ENCODE data around the gene LZTR1.

Gene LZTR1

DNA sequence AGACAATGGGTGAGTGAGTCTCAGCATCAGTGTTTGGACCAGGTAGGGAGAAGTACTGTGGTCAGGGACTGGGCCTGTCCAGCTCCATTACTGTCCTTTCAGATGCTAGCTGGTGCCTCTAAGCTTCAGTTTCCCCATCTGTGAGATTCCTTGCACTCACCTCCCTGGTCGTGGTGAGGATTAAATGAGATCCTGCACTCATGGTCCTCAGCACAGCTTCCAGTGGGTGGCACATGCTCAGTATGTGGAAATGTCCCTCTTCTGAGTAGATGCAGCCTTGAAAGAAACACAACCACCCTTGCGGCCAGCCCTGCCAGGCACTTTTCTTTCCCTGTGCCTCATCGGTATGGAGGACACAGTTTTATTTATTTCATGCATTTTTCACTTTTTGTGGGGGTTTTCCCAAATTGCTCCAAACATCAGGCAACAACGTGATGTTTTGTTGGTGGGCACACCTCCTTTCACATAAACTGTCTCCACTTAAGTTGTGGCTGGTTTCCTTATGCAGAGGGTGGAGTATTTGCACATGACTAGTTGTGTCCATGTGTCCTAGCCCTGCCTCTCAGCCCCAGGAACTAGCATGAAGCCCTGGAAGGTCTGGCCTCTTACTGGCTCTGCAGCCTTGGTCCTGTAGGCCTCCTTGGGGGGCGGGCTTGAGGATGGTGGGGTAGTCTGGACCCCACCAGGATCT, 1.1 kb downstream of the LZTR1 start:
- no peak for DNase-seq

DNA sequence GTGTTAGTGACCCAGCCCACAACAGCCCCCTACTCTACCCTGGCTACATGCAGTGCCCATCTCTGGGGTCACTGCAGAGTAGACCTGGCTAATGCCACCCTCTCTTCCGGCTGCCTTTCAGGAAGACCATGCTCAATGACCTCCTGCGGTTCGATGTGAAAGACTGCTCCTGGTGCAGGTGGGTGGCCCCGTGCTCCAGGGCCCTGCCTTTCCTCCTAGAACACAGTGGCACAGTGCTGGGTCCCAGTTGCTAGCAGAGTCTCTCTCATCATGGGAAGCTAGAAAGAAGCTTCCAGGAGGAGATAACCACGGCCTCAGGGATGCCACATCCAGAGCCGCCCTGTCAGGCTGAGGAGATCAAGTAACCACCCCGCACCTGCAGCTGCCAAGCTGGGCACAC, 3.6 kb downstream of the LZTR1 start:
- DNase-seq = no peak

DNA sequence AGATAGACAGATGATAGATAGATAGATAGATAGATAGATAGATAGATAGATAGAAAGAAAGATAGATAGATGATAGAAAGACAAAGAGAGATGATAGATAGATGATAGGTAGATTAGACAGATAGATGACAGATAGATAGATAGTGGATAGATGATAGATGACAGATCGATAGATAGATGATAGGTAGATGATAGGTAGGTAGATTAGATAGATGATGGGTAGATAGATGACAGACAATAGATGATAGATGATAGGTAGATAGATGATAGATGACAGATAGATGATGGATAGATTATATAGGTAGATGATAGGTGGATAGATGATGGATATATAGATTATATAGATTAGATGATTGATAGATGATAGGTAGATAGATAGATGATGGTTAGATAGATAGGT, 4.3 kb downstream of the LZTR1 start:
- no peak for DNase-seq

DNA sequence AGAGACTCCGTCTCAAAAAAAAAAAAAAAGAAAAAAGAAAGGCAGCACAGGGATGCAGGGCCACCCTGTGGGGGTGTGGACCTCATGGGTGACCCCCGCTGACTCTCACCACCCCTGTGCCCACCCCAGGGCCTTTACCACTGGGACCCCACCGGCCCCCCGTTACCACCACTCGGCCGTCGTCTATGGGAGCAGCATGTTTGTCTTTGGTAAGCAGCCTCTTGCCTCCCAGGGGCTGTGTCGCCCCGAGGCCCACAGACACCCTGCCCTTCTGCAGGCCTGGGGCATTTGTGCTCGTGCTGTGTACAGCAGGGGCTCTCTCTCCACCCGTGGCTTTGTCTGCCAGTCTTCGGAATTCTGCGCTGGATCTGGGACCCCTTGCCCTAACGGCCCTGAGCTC, 5.3 kb downstream of the LZTR1 start:
- no peak for DNase-seq

DNA sequence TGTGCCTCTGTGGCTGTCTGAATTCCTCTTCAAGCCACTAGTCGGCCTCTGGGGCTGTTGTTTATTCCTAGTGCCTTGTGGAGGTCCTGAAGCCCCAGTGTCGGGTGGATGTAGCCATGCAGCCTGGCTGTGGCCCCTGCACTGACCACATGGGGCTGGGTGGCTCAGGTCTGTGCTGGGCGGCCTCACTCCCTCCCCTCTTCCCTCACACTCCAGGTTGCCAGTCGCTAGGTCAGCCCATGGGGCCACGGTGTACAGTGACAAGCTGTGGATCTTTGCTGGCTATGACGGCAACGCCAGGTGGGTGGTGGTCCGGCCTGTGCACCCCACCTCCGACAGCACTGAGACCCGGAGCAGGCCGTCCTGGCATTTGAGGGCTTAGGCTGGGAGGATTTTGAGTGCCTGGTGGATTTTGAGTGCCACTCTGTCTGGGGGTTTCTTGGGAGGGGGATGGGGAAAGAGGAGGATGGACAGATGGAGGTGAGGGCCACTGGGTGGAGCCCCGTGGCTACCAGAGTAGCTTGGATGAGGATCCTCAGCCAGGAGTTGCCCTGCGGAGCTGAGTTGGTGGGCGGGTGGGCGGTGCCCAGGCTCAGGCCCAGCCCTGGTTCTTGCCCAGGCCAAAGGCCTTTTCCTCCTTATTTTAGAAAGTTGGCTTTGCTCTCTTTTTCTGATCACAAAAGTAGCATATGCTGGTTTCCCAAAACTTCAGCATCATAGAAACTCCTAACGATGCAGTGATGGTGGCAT, 6.7 kb downstream of the LZTR1 start:
- no peak for DNase-seq

DNA sequence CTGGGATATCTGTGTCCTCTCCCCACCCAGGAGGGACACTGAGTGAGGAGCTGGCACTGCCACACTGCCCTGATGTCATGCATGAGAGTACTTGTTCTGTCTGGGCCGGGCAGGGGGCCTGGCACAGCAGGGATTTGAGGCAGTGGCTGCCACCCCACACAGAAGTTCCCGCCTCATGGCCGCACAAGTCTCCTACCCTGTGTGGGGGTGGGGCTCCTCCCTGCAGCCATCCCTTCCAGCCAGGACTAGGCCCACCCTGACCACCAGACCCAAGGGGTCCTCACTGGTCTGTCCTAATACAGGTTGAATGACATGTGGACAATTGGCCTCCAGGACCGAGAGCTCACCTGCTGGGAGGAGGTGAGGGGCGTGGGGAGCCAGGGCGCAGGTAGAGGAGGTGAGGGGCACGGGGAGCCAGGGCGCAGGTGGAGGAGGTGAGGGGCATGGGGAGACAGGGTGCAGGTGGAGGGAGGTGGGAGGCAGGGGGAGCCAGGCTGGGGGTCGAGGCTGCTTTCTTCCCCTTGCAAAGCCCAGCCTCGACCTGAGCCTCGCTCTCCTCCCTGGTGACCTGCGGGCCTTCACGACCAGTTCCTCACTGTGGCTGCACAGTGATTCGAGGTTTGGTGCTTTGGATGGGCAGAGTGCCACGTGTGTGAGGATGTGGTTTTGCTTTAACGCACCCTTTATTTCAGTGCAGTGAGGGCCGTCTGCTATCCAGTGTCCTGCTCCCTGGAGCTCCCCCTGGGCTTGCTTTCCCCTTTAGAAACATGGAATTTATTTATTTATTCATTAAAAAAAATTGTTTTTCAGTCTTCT, 7.4 kb downstream of the LZTR1 start:
- DNase-seq = no peak

DNA sequence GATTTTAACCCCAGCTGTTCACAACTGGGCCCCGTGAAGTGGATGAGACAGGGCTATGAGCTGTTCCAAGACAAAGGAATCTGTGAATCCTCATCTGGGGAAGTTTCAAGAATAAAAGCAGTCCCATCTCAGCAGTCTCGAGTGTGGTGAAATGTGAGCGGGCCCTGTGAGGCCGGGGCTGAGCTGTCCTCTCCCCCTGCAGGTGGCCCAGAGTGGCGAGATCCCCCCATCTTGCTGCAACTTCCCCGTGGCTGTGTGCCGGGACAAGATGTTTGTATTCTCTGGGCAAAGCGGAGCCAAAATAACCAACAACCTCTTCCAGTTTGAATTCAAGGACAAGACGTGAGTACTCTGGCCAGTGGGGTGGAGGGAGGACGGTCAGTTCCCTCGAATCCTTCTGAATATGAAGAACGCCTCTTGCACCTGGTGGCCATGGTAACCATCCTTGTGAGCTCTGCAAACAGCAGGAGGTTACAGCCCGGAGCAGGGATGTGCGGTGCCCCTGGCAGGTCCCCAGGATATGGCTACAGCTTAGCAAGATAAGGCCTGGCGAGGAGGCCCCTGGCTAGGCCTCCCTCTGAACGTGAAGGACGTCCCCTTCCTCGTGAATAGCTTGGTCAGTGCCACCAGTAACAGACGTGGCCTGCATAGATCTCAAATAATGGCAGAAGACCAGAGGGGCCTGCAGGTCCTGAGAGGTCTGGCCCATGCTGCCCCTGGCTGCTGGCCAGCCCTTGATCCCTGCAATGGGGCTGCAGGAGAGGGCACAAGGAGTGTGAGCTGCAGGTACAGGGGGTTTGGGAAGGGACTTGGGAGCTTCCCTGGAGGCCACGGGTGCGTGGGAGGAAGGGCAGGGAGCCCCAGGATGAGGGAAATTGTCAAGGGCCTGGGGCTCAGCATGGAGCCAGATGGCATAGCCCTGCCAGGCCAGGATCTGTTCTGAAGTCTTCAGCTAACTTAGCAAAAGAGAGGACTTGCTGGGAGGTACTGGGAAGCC, 8.4 kb downstream of the LZTR1 start:
- no peak for DNase-seq

DNA sequence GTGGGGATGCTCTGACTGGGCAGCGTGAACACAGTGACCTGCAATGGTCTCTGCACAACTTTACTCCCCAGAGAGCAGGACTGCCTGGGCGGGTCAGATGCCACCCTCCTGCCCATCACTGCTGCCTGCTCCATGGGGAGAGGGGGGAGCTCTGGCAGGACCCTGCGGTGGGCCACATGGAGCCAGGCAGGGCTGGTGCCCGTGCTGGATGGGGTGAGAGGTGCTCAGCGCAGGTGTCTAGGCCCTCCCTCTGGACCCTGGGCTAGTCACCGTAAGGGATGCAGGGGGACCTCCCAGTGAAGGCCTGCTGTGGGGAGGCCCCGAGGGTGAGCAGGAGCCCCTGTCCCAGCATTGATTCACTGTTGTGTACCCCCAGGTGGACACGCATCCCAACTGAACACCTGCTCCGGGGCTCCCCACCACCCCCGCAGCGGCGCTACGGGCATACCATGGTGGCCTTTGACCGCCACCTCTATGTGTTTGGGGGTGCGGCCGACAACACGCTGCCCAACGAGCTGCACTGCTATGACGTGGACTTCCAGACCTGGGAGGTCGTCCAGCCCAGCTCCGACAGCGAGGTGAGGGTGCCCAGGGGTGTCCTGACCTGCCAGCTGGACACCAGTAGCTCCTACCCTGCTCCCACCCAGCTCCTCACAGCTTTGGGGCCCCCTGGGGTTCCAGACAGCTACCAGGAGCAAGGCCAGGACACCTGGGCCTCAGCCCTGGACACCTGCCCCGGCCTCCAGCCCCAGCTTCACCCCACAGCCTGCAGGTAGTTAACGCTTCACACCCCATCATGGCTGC, 9.4 kb downstream of the LZTR1 start:
- no peak for DNase-seq

DNA sequence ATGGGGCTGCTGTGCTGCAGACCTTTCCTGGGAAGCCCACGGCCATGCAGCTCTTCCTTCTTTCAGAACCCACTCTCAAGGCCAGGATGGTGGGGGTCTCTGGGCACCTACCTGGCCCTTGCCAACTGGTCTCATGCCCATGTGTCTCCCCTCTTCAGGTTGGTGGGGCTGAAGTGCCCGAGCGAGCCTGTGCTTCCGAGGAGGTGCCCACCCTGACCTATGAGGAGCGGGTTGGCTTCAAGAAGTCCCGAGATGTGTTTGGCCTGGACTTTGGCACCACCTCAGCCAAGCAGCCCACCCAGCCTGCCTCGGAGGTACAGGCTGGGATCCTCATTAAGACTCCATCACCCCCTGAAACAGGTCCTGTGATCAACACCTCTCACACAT, 10.0 kb downstream of the LZTR1 start:
- DNase-seq = no peak

DNA sequence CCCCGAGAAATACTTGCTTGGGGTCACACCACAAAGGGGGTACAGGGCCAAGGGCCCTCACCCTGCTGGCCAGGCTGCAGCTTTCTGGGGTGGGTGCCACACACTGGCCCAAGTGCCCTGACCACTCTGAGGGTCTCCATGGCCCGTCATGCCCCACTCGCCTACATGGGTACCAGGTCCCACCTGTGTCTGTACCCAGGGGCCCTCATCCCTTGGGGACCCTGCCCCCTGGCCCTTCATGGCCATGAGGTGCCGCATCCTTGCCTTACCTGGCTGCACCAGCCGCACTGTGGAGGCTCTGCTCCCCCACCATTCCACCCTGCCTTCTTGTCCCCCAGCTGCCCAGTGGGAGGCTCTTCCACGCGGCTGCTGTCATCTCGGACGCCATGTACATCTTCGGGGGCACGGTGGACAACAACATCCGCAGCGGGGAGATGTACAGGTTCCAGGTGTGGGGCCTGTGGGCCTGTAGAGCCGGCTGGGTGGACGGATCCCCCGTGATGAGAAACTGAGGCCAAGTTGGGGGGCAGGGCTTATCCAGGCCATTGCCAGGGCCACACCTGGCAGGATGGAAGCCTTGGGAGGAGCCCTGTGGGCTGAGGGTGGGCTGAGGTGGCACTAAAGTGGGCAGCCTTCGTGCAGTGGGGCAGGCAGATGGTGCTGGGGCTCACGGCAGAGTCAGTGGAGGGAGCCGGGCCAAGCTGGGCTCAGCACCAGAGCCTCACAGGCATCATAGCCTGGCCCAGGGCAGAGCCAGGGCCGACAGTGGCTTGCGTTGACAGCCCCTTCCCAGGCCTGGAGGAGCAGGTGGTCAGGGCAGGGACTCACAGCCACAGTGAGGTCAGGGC, 10.6 kb downstream of the LZTR1 start:
- no peak for DNase-seq

DNA sequence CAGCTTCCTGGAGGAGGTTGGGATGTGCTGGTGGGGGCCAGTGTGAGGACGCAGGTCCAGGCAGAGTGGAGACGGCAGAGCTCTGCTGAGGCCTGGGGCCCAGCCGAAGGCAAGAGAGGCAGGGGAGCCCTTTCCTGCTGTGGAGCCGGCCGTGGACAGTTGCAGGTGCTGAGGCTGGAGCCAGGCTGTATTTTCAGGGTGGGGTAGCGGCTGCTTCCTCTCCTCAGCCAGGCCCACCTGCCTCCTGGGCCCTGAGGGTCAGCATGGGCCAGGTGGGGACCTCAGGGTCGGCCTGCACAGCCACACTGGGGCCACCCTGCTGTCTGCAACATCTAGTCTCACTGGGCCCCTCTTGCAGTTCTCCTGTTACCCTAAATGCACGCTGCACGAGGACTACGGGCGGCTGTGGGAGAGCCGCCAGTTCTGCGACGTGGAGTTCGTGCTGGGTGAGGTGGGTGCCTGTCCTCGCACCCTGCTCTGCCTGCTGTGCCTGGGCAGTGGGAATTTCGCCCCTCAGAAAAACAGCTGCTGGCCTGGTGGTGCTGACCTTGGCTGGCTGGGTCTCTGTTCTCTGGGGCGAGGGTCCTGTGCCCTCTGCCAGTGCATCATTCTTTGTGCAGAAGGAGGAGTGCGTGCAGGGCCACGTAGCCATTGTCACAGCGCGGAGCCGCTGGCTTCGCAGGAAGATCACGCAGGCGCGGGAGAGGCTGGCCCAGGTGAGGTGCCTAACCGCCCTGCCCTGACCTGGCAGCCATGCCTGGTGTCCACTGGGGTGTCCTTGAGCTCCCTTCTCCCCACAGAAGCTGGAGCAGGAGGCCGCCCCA, 11.4 kb downstream of the LZTR1 start:
- no peak for DNase-seq

DNA sequence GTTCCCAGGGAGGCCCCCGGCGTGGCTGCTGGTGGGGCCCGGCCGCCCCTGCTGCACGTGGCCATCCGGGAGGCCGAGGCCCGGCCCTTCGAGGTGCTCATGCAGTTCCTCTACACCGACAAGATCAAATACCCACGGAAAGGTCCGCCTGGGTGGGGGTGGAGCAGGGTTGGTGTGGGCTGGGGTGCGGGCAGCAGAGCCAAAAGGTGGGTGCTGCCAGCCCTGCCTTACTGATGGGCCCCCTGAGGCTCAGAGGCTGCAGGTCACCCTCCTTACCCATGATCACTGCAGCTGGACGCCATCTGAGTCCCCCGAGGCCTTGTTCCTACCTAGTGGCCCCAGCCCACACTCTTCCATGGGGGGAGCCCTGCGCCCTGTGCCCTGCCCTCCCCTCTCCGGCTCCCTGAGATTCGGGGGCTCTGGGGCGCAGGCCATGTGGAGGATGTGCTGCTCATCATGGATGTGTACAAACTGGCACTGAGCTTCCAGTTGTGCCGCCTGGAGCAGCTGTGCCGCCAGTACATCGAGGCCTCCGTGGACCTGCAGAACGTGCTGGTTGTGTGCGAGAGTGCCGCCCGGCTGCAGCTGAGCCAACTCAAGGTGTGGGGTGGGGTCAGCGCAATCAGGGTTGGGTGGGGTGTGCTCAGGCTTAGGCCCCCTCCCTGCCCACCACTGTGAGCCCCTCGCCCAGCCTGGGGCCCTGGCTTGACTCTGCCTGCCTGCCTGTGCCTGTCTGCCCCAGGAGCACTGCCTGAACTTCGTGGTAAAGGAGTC, 12.2 kb downstream of the LZTR1 start:
- no peak for DNase-seq

DNA sequence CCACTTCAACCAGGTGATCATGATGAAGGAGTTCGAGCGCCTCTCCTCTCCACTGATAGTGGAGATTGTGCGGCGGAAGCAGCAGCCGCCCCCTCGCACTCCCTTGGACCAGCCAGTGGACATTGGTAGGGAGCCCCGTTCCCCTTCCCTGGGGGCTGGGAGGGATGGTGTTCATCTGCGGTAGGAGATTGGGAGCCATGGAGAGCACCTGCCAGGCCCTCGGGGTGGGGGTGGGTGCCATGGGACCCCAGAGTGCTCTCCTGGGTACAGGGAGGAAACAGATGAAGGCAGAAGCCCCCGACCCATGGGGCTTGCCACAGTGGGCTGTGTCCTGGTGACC, 12.8 kb downstream of the LZTR1 start:
- DNase-seq = no peak

DNA sequence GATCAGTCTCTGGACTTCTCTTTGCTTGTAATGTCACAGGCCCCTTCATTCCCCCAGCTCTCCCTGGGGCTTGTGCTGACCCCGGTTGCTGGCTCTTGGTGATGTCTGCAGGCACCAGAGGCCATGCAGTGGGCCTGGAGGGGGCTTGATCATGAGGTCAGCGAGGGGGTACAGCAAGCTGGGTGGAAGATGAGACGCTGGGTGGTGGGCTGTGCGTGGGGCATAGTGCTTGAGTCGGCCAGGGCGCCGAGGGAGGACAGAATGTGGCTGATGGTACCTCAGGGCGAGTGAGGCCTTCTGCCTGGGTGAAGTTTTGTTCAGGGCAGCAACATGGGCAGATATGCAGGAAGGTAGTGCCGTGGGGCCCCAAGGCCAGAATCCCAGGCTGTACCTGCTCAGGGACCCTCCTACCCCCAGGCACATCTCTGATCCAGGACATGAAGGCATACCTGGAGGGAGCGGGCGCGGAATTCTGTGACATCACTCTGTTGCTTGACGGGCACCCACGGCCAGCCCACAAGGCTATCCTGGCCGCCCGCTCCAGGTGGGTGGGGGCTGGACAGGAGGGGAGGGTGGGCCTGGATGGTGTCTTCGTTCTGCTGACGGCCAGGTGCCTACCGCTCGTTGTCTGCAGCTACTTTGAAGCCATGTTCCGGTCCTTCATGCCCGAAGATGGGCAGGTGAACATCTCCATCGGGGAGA, 13.4 kb downstream of the LZTR1 start:
- DNase-seq = no peak

DNA sequence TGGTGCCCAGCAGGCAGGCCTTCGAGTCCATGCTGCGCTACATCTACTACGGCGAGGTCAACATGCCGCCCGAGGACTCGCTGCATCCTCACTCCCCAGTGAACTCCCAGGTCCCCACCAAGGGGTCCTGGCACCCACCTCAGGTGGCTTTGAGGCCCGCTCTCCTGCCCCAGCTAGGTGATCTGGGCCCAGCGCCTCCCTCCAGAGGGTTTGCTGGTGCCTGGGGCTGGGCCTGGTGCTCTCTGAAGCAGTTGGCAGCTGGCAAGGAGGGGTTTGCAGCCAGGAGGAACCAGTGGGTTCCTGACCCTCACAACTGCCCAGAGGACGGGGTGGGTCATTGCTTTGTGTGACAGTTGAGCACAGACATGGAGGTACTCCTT, 13.9 kb downstream of the LZTR1 start:
- no peak for DNase-seq

DNA sequence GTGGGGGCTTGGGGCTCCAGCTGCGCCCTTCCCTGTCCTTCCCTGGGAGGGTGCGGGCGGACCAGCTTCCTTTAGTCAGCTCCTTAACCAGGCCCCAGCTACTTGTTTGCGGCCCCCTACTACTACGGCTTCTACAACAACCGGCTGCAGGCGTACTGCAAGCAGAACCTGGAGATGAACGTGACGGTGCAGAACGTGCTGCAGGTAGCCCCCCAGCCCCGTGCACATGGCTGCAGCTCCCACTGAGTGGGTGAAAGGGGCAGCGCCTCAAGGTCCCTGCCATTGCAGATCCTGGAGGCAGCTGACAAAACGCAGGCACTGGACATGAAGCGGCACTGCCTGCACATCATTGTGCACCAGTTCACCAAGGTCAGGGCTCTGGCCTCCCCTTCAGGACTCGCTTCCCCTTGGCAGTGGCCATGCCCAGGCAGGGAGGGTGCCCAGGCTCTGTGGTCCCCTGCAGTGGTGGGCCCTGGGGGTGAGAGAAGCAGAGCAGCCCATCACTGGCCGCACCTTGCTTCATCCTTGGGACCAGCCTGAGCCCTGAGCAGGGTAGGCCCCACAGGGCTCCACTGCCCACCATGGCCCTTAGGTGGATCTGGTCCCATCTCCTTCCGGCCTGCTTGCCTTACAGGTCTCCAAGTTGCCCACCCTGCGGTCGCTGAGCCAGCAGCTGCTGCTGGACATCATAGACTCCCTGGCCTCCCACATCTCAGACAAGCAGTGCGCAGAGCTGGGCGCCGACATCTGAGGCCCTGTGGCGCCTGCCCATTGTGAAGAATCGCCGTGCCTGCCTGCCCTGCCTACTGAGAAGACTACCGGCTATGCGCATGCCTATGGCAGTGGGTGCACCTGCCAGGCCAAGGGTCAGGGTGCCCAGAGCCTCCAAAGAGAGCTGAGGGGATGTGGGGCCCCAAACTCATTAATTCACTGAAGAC, 14.8 kb downstream of the LZTR1 start:
- no peak for DNase-seq

DNA sequence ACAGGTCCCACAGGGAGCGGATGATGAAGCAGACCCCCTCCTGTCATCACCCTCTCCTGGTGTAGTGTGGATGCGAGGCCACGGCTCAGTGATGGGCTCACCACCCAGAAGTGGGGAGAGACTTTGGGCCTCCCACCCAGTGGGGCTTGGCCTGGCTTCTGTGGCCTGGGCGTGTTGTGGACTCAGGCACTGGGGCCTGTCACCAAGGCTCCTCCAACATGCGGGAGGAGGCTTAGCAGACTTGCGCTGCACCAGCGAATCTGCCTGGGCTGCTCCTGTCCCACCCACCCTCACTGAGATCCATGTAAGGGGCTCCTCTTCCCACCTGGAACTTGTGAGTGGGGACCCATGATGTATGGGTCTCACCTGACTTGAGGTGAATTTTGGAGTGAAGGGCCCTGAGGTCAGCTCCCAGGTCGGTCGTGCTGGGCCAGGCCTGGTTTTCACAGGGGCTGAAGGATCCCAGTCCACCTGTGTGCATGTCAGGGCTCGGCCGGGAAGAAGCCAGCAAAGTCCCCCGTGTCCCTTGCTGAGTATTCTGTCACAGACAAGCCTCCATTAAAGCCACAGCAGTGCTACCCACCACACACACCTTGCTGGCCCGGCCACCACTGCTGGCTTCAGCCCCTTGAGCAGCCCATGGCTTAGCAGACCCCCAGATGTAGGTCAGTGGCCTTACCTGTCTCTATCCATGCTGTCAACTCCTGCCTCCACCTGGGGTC, 15.6 kb downstream of the LZTR1 start:
- DNase-seq = no peak

All from NCI-H226 (cell line).